Measurements from ENCODE around the gene TOMT. TPM values are rescaled to one million over a fixed set of nuclear protein-coding genes. Genes with fewer than 3 reads are reported as not detected.

Gene TOMT
- total RNA-seq, 1 donor from 2014 or later = not detected

DNA sequence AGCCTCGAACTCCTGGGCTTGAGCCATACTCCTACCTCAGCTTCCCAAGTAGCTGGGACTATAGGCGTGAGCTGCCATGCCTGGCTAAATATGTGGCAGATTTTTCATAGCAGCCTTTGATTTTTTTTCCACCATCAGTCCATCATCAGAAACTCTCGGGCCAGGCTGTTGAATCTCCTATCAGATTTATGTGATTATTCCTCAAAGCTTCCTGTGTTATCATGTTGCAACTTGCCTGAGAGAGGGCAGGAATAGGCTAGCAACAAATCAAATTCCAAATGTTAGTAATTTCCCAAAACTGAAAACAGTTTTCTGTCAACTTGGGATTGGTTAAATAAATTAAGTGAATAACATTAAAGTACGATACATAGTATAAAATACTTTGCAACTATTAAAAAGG is 21.6 kb upstream of the TOMT start:
- Mint-ChIP-seq H3K4me1 (peaks cover 23% of the 10 kb centered on the region), H3K4me3 (no peak overlapping the region), H3K36me3 (no peaks in the 10 kb centered on the region), H3K9me3 (no peaks in the 10 kb centered on the region), H3K27me3 (ENCODE audit: insufficient read depth, low read depth) (peaks cover 2% of the 10 kb centered on the region), H3K27ac (no peak overlapping the region)
- Histone ChIP-seq H2AFZ (replicated peaks) (no peak overlapping the region), H3K4me2 (no peak overlapping the region), H4K20me1 (ENCODE audit: low read depth) (peaks cover 9% of the 10 kb centered on the region), H3K79me2 (ENCODE audit: low read depth) (peaks cover 11% of the 10 kb centered on the region), H3K27me3 (no peaks in the 10 kb centered on the region), H3K4me3 (no peak overlapping the region), H3F3A (ENCODE audit: low read depth) (peaks cover 34% of the 10 kb centered on the region), H3K9ac (no peak overlapping the region), H3K27ac (no peak overlapping the region), H3K9me3 (ENCODE audit: low read depth) (no peaks in the 10 kb centered on the region), H3K36me3 (no peaks in the 10 kb centered on the region), H3K4me1 (peaks cover 10% of the 10 kb centered on the region)
- no peak for DNase-seq (ENCODE audit: low spot score)
- TF ChIP-seq EZH2phosphoT487 (IDR thresholded peaks at IDR 0.05) = no peak
- no peak for TF ChIP-seq EZH2 (IDR thresholded peaks at IDR 0.05)
- TF ChIP-seq, protein P1, sequence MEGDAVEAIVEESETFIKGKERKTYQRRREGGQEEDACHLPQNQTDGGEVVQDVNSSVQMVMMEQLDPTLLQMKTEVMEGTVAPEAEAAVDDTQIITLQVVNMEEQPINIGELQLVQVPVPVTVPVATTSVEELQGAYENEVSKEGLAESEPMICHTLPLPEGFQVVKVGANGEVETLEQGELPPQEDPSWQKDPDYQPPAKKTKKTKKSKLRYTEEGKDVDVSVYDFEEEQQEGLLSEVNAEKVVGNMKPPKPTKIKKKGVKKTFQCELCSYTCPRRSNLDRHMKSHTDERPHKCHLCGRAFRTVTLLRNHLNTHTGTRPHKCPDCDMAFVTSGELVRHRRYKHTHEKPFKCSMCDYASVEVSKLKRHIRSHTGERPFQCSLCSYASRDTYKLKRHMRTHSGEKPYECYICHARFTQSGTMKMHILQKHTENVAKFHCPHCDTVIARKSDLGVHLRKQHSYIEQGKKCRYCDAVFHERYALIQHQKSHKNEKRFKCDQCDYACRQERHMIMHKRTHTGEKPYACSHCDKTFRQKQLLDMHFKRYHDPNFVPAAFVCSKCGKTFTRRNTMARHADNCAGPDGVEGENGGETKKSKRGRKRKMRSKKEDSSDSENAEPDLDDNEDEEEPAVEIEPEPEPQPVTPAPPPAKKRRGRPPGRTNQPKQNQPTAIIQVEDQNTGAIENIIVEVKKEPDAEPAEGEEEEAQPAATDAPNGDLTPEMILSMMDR (IDR thresholded peaks at IDR 0.05) = no peak

DNA sequence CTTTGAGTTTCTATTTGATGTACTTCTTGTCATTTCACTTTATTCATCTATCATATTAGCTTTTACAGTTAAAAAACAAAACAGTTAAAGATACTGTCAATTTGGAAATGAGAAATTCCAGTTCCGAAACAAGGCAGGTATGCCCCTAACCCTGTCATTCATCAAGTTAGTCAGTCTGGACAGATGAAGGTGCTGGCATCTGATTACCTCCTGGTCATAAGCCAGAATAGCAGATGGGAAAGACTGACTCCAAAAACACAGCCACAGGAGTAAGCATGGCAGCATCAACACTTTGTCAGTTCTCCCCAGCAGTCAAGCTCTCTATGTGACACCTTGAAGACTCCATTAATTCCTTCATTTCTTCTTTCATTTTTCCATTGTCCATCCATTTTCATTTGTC is 20.8 kb upstream of the TOMT start:
- Histone ChIP-seq H3K4me1 (peaks cover 9% of the 10 kb centered on the region), H3K36me3 (no peaks in the 10 kb centered on the region), H3K9me3 (ENCODE audit: low read depth) (no peaks in the 10 kb centered on the region), H3K27ac (no peak overlapping the region), H3K27me3 (no peaks in the 10 kb centered on the region), H3K4me3 (no peak overlapping the region), H3K4me2 (no peak overlapping the region), H2AFZ (replicated peaks) (no peak overlapping the region), H4K20me1 (ENCODE audit: low read depth) (peaks cover under 1% of the 10 kb centered on the region), H3F3A (ENCODE audit: low read depth) (peaks cover 31% of the 10 kb centered on the region), H3K79me2 (ENCODE audit: low read depth) (peaks cover 2% of the 10 kb centered on the region), H3K9ac (no peak overlapping the region)
- TF ChIP-seq EZH2phosphoT487 (IDR thresholded peaks at IDR 0.05) = no peak
- no peak for TF ChIP-seq EZH2 (IDR thresholded peaks at IDR 0.05)
- TF ChIP-seq, protein P1 (IDR thresholded peaks at IDR 0.05) = no peak
- H3K27me3 Mint-ChIP-seq (ENCODE audit: insufficient read depth, low read depth) = peaks cover 2% of the 10 kb centered on the region
- no peak overlapping the region for H3K4me3 Mint-ChIP-seq
- H3K27ac Mint-ChIP-seq = no peak overlapping the region
- H3K4me1 Mint-ChIP-seq = peaks cover 20% of the 10 kb centered on the region
- H3K36me3 Mint-ChIP-seq = no peaks in the 10 kb centered on the region
- DNase-seq (ENCODE audit: low spot score) = no peak
- no peaks in the 10 kb centered on the region for H3K9me3 Mint-ChIP-seq

- no peaks in the 10 kb centered on the region for H3K27me3 Mint-ChIP-seq (ENCODE audit: insufficient read depth, low read depth)
- Histone ChIP-seq H3K27me3 (no peaks in the 10 kb centered on the region), H3K9me3 (ENCODE audit: low read depth) (no peaks in the 10 kb centered on the region), H4K20me1 (ENCODE audit: low read depth) (no peaks in the 10 kb centered on the region), H3K4me2 (peak overlapping the region; percentile 20), H3K9ac (no peak overlapping the region), H3K27ac (peak overlapping the region; percentile 60), H2AFZ (replicated peaks) (no peak overlapping the region), H3K79me2 (ENCODE audit: low read depth) (no peaks in the 10 kb centered on the region), H3F3A (ENCODE audit: low read depth) (peaks cover 31% of the 10 kb centered on the region), H3K4me1 (peaks cover 9% of the 10 kb centered on the region), H3K36me3 (no peaks in the 10 kb centered on the region), H3K4me3 (no peak overlapping the region)
- DNase-seq (ENCODE audit: low spot score) = no peak
- peaks cover 19% of the 10 kb centered on the region for H3K4me1 Mint-ChIP-seq
- H3K4me3 Mint-ChIP-seq = no peak overlapping the region
- no peaks in the 10 kb centered on the region for H3K36me3 Mint-ChIP-seq
- TF ChIP-seq EZH2phosphoT487 (IDR thresholded peaks at IDR 0.05) (no peak), EZH2 (IDR thresholded peaks at IDR 0.05) (no peak)
- TF ChIP-seq, protein P1 (IDR thresholded peaks at IDR 0.05) = no peak
- H3K27ac Mint-ChIP-seq = peak overlapping the region; percentile 50
- no peaks in the 10 kb centered on the region for H3K9me3 Mint-ChIP-seq
Observed at GRCh38 chr11:72085621-72086351, 19.9 kb upstream of the TOMT start.

Data from neural progenitor cell (in vitro differentiated cells).